Activated gamma-delta T cell (primary cell): Measurements from ENCODE around the gene TRAF7.

ENCODE experiments used
- DNase-seq: peaks from one replicate; lab custom pipeline; 2025; lab: John Stamatoyannopoulos, UW

The TRAF7 gene

DNA sequence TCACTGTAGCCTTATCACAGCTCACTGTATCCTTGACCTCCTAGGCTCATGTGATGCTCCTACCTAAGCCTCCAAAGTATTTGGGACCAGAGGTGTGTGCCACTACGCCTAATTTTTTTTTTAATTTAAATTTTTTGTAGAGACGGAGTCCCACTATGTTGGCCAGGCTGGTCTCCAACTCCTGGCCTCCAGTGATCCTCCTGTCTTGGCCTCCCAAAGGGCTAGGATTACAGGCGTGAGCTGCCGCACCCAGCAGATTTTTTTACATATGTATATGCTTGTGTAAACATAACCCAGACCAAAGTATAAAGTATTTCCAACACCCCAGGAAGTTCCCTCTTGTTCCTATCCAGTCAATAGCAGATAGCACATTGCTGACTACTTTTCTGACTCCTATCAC, 60.7 kb downstream of the TRAF7 start:
- DNase-seq, result no peak

DNA sequence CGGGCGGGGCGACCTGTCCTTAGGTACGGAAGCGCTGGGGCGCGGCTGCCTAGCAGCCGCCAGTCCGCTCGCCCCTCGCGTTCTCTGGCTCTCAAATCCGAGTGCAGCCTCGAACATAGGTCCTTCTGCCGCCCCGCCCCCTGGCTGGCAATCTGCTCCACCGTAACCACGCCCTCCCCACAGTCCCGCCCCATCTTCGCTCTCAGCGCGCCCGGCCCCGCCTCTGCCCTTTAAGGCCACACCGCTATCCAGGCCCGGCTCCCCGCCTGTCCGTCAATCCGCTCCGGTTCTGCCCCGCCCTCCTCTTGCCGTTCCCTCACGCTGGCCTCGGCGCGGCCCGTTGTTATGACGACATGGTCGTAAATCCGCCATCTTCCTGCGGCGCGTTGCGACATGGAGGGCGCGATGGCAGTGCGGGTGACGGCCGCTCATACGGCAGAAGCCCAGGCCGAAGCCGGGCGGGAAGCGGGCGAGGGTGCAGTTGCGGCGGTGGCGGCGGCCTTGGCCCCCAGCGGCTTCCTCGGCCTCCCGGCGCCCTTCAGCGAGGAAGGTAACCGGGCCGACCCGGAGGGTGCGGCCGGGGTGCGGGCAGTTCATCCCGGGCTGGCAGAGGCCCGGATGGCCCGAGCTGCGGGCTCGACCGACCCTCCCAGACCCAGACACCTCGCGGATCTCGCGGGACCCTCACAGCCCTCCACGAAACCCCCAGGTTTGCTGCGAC, 67.8 kb downstream of the TRAF7 start, which contains the start of gene E4F1:
TSS of gene E4F1 (plus strand) at position 371 of the 721 bp plus-strand sequence. CDS start at position 394, 23 bp downstream.
- peak; percentile 97 for DNase-seq

DNA sequence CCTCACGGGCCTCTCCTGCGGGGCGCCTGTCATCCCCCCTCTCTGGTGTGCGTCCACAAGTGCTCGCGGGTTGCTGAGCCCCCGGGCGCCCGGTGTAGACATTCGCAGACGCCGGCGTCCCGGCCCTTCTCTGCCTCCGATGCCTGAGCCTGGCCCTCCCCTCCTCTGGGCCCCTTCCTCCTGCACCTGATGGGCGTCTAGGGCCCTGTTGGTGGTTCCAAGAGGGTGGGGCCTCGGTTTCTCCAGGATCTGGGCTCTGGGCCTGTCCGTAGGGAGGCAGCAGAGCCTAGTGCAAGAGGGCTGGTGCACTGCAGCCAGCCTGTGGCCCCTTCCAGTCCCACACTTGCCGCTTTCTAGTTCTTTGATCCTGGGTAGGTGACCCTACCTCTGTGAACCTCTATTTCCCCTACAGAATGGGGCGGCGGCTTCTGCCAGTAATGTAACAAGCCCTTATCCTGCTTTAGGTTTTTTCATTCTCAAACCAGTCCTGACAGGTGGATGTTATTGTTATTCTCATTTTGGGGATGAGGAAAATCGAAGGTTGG, 68.4 kb downstream of the TRAF7 start:
- no peak for DNase-seq

DNA sequence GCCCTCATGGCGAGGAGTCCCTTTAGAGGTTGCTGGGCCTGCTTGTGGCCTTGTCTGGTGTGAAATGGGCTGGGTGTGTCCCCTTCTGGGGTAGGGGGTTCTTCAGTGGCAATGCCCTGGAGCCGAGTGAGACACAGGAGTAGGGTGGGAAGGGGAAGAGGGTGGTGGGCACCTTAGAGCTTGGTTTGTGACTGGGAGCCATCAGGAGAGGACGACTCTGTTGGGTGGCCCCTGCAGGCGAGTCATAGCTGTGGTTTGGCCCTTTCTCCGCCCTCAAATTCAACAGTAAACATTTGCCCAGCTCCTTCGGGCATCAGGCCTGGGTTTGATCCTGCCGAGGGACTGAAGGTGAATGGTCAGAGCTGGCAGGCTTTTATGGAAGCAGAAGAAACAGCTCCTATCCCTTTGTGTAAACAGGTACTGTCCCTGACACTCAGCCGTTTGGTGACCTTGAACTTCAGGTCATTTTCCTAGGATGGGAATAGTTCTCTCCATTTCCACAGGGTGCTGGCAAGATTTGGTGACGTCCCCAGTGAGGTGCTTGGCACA, 70.7 kb downstream of the TRAF7 start:
- DNase-seq, result no peak

DNA sequence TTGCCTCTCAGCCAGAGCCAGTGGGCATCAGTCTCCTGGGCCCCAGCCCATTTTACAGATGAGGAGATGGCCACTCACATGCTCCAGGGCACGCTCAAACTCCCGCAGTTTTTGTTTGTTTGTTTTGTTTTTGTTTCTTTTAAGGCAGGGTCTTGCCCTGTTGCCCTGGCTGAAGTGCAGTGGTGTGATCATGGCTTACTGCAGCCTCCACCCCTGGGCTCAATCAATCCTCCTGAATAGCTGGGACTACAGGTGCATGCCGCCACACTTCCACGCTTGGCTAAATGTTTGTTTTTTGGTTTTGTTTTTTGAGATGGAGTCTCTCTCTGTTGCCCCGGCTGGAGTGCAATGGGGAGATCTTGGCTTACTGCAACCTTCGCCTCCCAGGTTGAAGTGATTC, 71.3 kb downstream of the TRAF7 start:
- DNase-seq, result no peak
